ENCODE measurements around the gene PSMG2. TPM values are rescaled to one million over a fixed set of nuclear protein-coding genes. Genes with fewer than 3 reads are reported as not detected.

PSMG2 gene
- total RNA-seq, 1 donor: 126 TPM

DNA sequence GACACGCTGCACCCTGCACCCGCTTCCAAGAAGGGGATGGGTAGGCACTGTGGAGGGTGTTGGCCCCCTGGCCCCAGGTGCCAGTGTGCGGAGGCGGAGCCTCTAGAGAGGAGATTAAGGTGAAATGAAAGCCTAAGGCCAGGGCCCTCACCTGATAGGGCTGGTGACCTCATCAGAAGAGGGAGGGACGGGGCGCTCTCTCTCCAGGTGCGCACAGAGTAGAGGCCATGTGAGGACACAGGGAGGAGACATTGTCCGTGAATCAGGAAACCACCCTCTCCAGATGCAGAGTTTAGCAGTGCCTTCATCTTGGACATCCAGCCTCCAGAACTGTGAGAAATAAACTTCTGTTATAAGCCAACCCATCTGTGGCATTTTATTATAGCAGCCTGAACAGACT lies 62.3 kb downstream of the PSMG2 start:
- no peak overlapping the region for H3K4me3 ChIP-seq (ENCODE audit: low read depth, low read length)
- TF ChIP-seq, protein P1, sequence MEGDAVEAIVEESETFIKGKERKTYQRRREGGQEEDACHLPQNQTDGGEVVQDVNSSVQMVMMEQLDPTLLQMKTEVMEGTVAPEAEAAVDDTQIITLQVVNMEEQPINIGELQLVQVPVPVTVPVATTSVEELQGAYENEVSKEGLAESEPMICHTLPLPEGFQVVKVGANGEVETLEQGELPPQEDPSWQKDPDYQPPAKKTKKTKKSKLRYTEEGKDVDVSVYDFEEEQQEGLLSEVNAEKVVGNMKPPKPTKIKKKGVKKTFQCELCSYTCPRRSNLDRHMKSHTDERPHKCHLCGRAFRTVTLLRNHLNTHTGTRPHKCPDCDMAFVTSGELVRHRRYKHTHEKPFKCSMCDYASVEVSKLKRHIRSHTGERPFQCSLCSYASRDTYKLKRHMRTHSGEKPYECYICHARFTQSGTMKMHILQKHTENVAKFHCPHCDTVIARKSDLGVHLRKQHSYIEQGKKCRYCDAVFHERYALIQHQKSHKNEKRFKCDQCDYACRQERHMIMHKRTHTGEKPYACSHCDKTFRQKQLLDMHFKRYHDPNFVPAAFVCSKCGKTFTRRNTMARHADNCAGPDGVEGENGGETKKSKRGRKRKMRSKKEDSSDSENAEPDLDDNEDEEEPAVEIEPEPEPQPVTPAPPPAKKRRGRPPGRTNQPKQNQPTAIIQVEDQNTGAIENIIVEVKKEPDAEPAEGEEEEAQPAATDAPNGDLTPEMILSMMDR (IDR thresholded peaks at IDR 0.05; ENCODE audit: insufficient read depth, low read length): no peak
- DNase-seq (ENCODE audit: low read depth): no peak

DNA sequence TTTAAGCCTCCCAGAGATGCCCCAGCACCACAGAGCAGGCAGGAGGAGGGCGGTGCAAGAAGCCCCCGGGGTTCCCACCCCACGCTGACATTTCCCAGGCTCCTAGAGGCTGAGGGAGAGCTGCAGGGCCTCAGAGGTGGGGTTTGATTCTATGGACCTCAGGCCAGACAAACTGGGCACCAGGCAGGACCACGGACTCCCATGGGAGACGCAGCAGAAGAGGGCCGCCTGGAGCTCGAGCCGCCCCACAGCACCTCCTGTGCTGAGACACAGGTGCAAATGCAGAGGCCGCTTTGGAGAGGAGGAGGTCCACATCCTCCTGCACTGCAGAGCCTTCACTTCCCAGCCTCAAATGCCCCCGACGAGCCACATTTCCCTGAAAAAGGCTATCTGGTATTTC lies 62.7 kb downstream of the PSMG2 start:
- H3K4me3 ChIP-seq (ENCODE audit: low read depth, low read length): no peak overlapping the region
- TF ChIP-seq, protein P1 (IDR thresholded peaks at IDR 0.05; ENCODE audit: insufficient read depth, low read length): no peak
- no peak for DNase-seq (ENCODE audit: low read depth)

DNA sequence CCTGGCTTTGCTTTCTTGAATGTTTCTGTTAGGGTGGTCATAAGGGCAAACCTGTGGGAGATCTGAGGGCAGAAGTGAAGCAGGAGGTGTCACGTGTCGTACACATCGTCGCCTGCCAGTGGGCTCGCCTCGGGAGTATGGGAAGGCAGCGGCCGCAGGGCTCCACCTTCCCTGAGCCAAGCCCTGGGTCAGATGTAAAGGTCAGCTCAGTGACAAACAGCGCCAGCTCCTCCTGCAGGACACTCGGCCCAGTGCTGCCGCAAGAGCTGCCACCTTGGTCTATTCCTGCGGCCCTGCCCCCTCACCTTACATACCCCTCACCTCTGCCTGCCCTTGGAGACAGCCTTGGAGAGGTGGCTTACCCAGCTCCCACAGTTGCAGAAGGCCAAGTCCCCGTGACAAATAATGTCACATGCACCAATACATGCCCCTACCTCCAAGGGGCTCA lies 64.2 kb downstream of the PSMG2 start:
- no peak overlapping the region for H3K4me3 ChIP-seq (ENCODE audit: low read depth, low read length)
- DNase-seq (ENCODE audit: low read depth): no peak
- TF ChIP-seq, protein P1 (IDR thresholded peaks at IDR 0.05; ENCODE audit: insufficient read depth, low read length): no peak

DNA sequence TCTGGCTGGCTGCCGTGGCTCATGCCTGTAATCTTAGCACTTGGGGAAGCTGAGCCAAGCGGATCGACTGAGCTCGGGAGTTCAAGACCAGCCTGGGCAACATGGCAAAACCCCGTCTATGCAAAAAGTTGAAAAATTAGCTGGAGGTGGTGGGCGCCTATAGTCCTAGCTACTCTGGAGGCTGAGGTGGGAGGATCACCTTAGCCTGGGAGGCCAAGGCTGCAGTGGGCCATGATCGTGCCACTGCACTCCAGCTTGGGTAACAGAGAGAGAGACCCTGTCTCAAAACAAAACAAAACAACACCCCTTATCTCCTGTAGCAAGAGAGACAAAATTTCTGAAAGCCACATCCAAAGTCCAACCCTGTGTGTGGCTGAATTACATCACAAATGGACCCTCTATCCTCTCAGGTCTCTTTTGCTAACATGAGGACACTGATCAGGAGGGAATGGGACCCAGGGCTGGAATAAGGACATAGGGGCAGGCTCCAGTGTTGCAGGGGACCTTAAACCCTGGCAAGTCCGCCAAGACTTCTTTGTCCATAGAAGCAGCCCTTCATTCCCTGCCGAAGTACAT lies 64.8 kb downstream of the PSMG2 start:
- no peak for DNase-seq (ENCODE audit: low read depth)
- TF ChIP-seq, protein P1 (IDR thresholded peaks at IDR 0.05; ENCODE audit: insufficient read depth, low read length): no peak

DNA sequence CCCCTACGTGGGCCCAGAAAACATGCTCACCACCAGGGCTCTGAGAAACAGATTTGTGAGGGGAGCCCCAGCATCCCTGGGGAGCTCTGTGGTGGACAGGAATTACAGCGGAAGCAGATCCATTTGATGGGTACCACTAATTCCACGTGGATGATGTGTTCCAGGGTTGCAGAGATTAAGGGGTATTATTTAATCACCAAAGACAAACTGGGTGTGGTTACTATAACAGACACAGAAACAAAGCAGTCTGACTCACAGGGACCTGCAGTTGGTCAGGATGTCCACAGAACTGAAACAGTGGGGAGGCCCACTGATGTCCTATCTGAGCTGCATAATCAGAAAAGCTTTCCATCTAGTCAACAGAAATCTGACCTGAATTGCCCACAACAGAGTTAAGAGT lies 65.8 kb downstream of the PSMG2 start:
- TF ChIP-seq, protein P1 (IDR thresholded peaks at IDR 0.05; ENCODE audit: insufficient read depth, low read length): no peak
- DNase-seq (ENCODE audit: low read depth): peak; percentile 66

More for the DNA sequence above, 64.8 kb downstream of the PSMG2 start:
- no peak overlapping the region for H3K4me3 ChIP-seq (ENCODE audit: low read depth, low read length)

DNA sequence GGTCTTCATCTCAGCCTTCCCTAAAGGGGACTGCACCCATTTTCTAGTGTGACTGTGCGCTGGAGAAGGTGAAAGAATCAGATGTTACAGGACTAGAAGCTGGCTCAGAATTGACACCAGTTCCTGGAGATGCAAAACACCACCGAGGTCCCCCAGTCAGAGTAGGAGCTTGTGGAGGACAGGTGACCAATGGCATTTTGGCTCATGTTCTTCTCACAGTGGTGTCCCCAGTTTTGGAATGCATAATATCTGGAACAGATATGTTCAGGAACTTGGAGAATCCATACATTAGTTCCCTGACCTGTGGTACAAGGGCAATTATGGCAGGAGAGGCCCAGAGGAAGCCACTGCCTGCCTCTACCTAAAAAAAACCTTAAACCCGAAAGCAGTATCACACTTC lies 66.3 kb downstream of the PSMG2 start:
- TF ChIP-seq, protein P1 (IDR thresholded peaks at IDR 0.05; ENCODE audit: insufficient read depth, low read length): no peak

More for the DNA sequence above, 65.8 kb downstream of the PSMG2 start:
- H3K4me3 ChIP-seq (ENCODE audit: low read depth, low read length): no peak overlapping the region

More for the DNA sequence above, 66.3 kb downstream of the PSMG2 start:
- no peak for DNase-seq (ENCODE audit: low read depth)
- H3K4me3 ChIP-seq (ENCODE audit: low read depth, low read length): no peak overlapping the region
